Skeletal muscle tissue (tissue), 4 donors: Measurements from ENCODE around the gene CDK14. TPM values are rescaled to one million over a fixed set of nuclear protein-coding genes. Genes with fewer than 3 reads are reported as not detected.

Experiments
- H3K27ac ChIP-seq: one replicate; pipeline ENCODE4 v1.7.0; 2013; ENCODE audit warnings: mild to moderate bottlenecking, low read depth, low read length, inconsistent platforms
- H3K27me3 ChIP-seq, 3 donors: one replicate each; pipeline ENCODE4 v1.7.0; 2013; ENCODE audit warnings: low read length in 3 of 3; ENCODE audit not compliant: control insufficient read depth in 3 of 3, insufficient read depth in 3 of 3
- H3K36me3 ChIP-seq, 3 donors: one replicate each; pipeline ENCODE4 v1.7.0; 2013; ENCODE audit warnings: low read length in 3 of 3; ENCODE audit not compliant: control insufficient read depth in 3 of 3, insufficient read depth in 3 of 3
- H3K4me1 ChIP-seq, 3 donors: one replicate each; pipeline ENCODE4 v1.7.0; 2013; ENCODE audit warnings: low read length in 3 of 3, mild to moderate bottlenecking in 3 of 3; ENCODE audit not compliant: control insufficient read depth in 3 of 3, insufficient read depth in 3 of 3
- H3K4me3 ChIP-seq, 3 donors: one replicate each; pipeline ENCODE4 v1.7.0; 2013; ENCODE audit warnings: low read length in 3 of 3
- H3K9ac ChIP-seq, 3 donors: one replicate each; pipeline ENCODE4 v1.7.0; 2013; ENCODE audit warnings: low read length in 3 of 3, mild to moderate bottlenecking in 3 of 3, moderate library complexity in 2 of 3, low read depth in 1 of 3
- H3K9me3 ChIP-seq, 3 donors: one replicate each; pipeline ENCODE4 v1.7.0; 2013; ENCODE audit warnings: low read length in 3 of 3; ENCODE audit not compliant: control insufficient read depth in 3 of 3
- total RNA-seq: library from RNA; depleted of rRNA; stranded (reverse); fragments of >200 nt; gene quantifications from one replicate; pipeline ENCODE4 v1.2.3, GENCODE V29; 2014
- donor health status: Osteomylitis.

Gene CDK14
- total RNA-seq, 1 donor from 2014 or later = 25.1 TPM

GRCh38 chr7:90821961-90822620 lies 226.0 kb downstream of the CDK14 start:
- Histone ChIP-seq H3K4me1 (peaks cover 0 to 5% (median 0%) of the 10 kb centered on the region in 3 donors), H3K4me3 (no peak overlapping the region), H3K27me3 (no peaks in the 10 kb centered on the region), H3K36me3 (no peaks in the 10 kb centered on the region), H3K9ac (no peak overlapping the region), H3K27ac (no peak overlapping the region), H3K9me3 (no peaks in the 10 kb centered on the region)

GRCh38 chr7:90824386-90825307 lies 228.5 kb downstream of the CDK14 start:
- H3K36me3 ChIP-seq = no peaks in the 10 kb centered on the region
- H3K27ac ChIP-seq = no peak overlapping the region
- H3K9ac ChIP-seq = no peak overlapping the region
- no peaks in the 10 kb centered on the region for H3K9me3 ChIP-seq
- H3K4me1 ChIP-seq = peaks cover 0 to 5% (median 0%) of the 10 kb centered on the region in 3 donors
- no peak overlapping the region for H3K4me3 ChIP-seq
- H3K27me3 ChIP-seq = no peaks in the 10 kb centered on the region

- no peak overlapping the region for H3K4me3 ChIP-seq
- no peaks in the 10 kb centered on the region for H3K36me3 ChIP-seq
- no peak overlapping the region for H3K27ac ChIP-seq
- H3K9me3 ChIP-seq = no peaks in the 10 kb centered on the region
- H3K4me1 ChIP-seq = peaks cover 0 to 5% (median 0%) of the 10 kb centered on the region in 3 donors
- no peaks in the 10 kb centered on the region for H3K27me3 ChIP-seq
- no peak overlapping the region for H3K9ac ChIP-seq
Observed at GRCh38 chr7:90825779-90826178, 229.7 kb downstream of the CDK14 start.

GRCh38 chr7:90828601-90829000 lies 232.5 kb downstream of the CDK14 start:
- Histone ChIP-seq H3K9me3 (no peaks in the 10 kb centered on the region), H3K9ac (no peak overlapping the region), H3K27me3 (no peaks in the 10 kb centered on the region), H3K27ac (no peak overlapping the region), H3K4me3 (no peak overlapping the region), H3K36me3 (no peaks in the 10 kb centered on the region), H3K4me1 (peaks cover 0 to 5% (median 0%) of the 10 kb centered on the region in 3 donors)

- no peak overlapping the region for H3K27ac ChIP-seq
- H3K4me3 ChIP-seq = no peak overlapping the region
- peaks cover 0 to under 1% (median 0%) of the 10 kb centered on the region in 3 donors for H3K4me1 ChIP-seq
- H3K36me3 ChIP-seq = no peaks in the 10 kb centered on the region
- no peaks in the 10 kb centered on the region for H3K9me3 ChIP-seq
- no peak overlapping the region for H3K9ac ChIP-seq
- no peaks in the 10 kb centered on the region for H3K27me3 ChIP-seq
Observed at GRCh38 chr7:90830308-90830707, 234.2 kb downstream of the CDK14 start.

- Histone ChIP-seq H3K4me3 (no peak overlapping the region), H3K4me1 (no peaks in the 10 kb centered on the region), H3K27me3 (no peaks in the 10 kb centered on the region), H3K27ac (no peak overlapping the region), H3K36me3 (peaks cover 0 to 2% (median 0%) of the 10 kb centered on the region in 3 donors), H3K9ac (no peak overlapping the region), H3K9me3 (no peaks in the 10 kb centered on the region)
Observed at GRCh38 chr7:90832726-90833125, 236.6 kb downstream of the CDK14 start.

GRCh38 chr7:90833443-90833842 lies 237.3 kb downstream of the CDK14 start:
- no peaks in the 10 kb centered on the region for H3K4me1 ChIP-seq
- no peak overlapping the region for H3K4me3 ChIP-seq
- H3K27ac ChIP-seq = no peak overlapping the region
- no peak overlapping the region for H3K9ac ChIP-seq
- H3K27me3 ChIP-seq = no peaks in the 10 kb centered on the region
- no peaks in the 10 kb centered on the region for H3K9me3 ChIP-seq
- H3K36me3 ChIP-seq = peaks cover 0 to 2% (median 0%) of the 10 kb centered on the region in 3 donors

GRCh38 chr7:90834771-90835170 lies 238.7 kb downstream of the CDK14 start:
- no peak overlapping the region for H3K9ac ChIP-seq
- H3K4me1 ChIP-seq = no peaks in the 10 kb centered on the region
- peaks cover 0 to 2% (median 0%) of the 10 kb centered on the region in 3 donors for H3K36me3 ChIP-seq
- H3K4me3 ChIP-seq = no peak overlapping the region
- H3K9me3 ChIP-seq = no peaks in the 10 kb centered on the region
- no peaks in the 10 kb centered on the region for H3K27me3 ChIP-seq
- no peak overlapping the region for H3K27ac ChIP-seq

- no peak overlapping the region for H3K4me3 ChIP-seq
- no peak overlapping the region for H3K27ac ChIP-seq
- H3K27me3 ChIP-seq = no peaks in the 10 kb centered on the region
- H3K9ac ChIP-seq = no peak overlapping the region
- H3K4me1 ChIP-seq = no peaks in the 10 kb centered on the region
- no peaks in the 10 kb centered on the region for H3K9me3 ChIP-seq
- H3K36me3 ChIP-seq = peaks cover 0 to 2% (median 0%) of the 10 kb centered on the region in 3 donors
Observed at GRCh38 chr7:90835861-90836260, 239.7 kb downstream of the CDK14 start.

GRCh38 chr7:90836937-90837336 lies 240.8 kb downstream of the CDK14 start:
- Histone ChIP-seq H3K27me3 (no peaks in the 10 kb centered on the region), H3K27ac (no peak overlapping the region), H3K4me1 (peaks cover 0 to 4% (median 0%) of the 10 kb centered on the region in 3 donors), H3K9me3 (no peaks in the 10 kb centered on the region), H3K36me3 (peaks cover 0 to 2% (median 0%) of the 10 kb centered on the region in 3 donors), H3K4me3 (no peak overlapping the region), H3K9ac (no peak overlapping the region)
